ENCODE measurements around the gene SLC17A5. TPM values are rescaled to one million over a fixed set of nuclear protein-coding genes. Genes with fewer than 3 reads are reported as not detected.

The SLC17A5 gene
- total and polyA plus RNA-seq, 2 experiments from 2014 or later: 18.4 to 20.1 TPM

DNA sequence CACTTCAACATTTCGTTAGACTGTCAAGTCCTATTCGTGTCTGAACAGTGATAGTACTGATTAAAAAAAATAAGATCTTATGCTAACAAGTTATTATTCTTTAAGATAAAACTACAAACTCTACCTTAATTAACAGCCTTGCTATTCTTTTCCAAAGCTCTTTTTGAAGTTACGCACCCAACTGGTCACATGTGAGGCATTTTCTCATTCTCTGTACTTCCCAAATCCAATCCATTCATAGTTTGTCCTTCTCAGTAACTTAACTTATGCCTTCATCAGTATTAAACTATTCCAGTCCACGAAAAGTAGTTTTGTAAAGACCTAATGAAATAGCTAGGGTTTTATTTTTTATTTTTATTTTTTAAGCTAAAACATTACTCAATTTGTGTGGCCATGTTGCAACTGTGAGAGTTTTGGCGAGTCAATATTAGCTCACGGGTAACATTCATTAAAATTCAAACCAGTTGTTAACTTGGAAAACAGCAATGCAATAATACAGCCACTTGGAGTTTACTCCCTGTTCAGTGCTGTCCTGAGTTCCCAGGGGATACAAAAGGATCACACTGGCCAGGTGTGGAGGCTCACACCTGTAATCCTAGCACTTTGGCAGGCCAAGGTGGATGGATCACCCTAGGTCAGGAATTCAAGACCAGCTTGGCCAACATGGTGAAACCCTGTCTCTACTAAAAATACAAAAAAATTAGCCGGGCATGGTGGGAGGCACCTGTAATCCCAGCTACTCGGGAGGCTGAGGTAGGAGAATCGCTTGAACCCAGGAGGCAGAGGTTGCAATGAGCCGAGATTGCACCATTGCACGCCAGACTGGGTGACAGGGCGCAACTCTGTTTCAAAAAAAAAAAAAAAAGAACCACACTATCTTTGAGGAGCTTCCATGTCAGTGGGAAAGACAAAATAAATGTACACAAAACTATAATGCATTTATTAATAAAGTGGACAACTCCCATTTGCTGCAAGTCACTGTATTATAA lies 105.0 kb downstream of the SLC17A5 start:
- in situ Hi-C loops (cut with MboI): no loop called here
- no peak for TF ChIP-seq EZH2phosphoT487 (IDR thresholded peaks at IDR 0.05; ENCODE audit: insufficient read depth, low read depth)
- TF ChIP-seq EZH2 (IDR thresholded peaks at IDR 0.05; ENCODE audit: insufficient read depth, poor library complexity, severe bottlenecking): no peak
- no peaks in the 10 kb centered on the region for H3F3A ChIP-seq (ENCODE audit: insufficient read depth)
- no peak overlapping the region for H3K27ac ChIP-seq
- H3K4me3 ChIP-seq: no peak overlapping the region
- no peaks in the 10 kb centered on the region for H3K9me3 ChIP-seq (ENCODE audit: low read depth)
- no peak overlapping the region for H3K4me2 ChIP-seq (ENCODE audit: unreplicated experiment)
- peak; percentile 26 for DNase-seq
- no peaks in the 10 kb centered on the region for H3K36me3 ChIP-seq (ENCODE audit: low read depth)
- no peaks in the 10 kb centered on the region for H3K9me2 ChIP-seq (ENCODE audit: insufficient read depth)
- H3K4me1 ChIP-seq (ENCODE audit: insufficient read depth): no peaks in the 10 kb centered on the region
- H3K27me3 ChIP-seq (replicated peaks; ENCODE audit: insufficient read depth): no peaks in the 10 kb centered on the region
- no peaks in the 10 kb centered on the region for H3K79me2 ChIP-seq (ENCODE audit: insufficient read depth)
- no peaks in the 10 kb centered on the region for H4K20me1 ChIP-seq (ENCODE audit: insufficient read depth)
- 0 out of 2 replicates have a peak overlapping the region, but pooled peaks have one; percentile 10 for H2AFZ ChIP-seq
- H3K9ac ChIP-seq: no peak overlapping the region
- 57 to 63% methylated on average over 11 to 12 of the region's 12 CpGs for WGBS, 2 experiments (ENCODE audit: low coverage in 1 of 2, low lambda C conversion rate in 2 of 2, missing lambda C conversion rate in 2 of 2)

GRCh38 chr6:73547036-73547435 lies 106.8 kb downstream of the SLC17A5 start:
- no peaks in the 10 kb centered on the region for H4K20me1 ChIP-seq (ENCODE audit: insufficient read depth)
- no peak overlapping the region for H3K4me3 ChIP-seq
- no peak overlapping the region for H3K27ac ChIP-seq
- H3K27me3 ChIP-seq (replicated peaks; ENCODE audit: insufficient read depth): no peaks in the 10 kb centered on the region
- H3K4me2 ChIP-seq (ENCODE audit: unreplicated experiment): no peak overlapping the region
- H3K9me3 ChIP-seq (ENCODE audit: low read depth): no peaks in the 10 kb centered on the region
- H3K36me3 ChIP-seq (ENCODE audit: low read depth): no peaks in the 10 kb centered on the region
- in situ Hi-C loops (cut with MboI): no loop called here
- TF ChIP-seq EZH2phosphoT487 (IDR thresholded peaks at IDR 0.05; ENCODE audit: insufficient read depth, low read depth): no peak
- TF ChIP-seq EZH2 (IDR thresholded peaks at IDR 0.05; ENCODE audit: insufficient read depth, poor library complexity, severe bottlenecking): no peak
- DNase-seq: no peak
- H2AFZ ChIP-seq: no peak overlapping the region
- WGBS, 2 experiments (ENCODE audit: low coverage in 1 of 2, low lambda C conversion rate in 2 of 2, missing lambda C conversion rate in 2 of 2): 93 to 94% methylated on average over 1 of the region's 1 CpG
- H3F3A ChIP-seq (ENCODE audit: insufficient read depth): no peaks in the 10 kb centered on the region
- no peaks in the 10 kb centered on the region for H3K9me2 ChIP-seq (ENCODE audit: insufficient read depth)
- no peak overlapping the region for H3K9ac ChIP-seq
- H3K79me2 ChIP-seq (ENCODE audit: insufficient read depth): no peaks in the 10 kb centered on the region
- no peaks in the 10 kb centered on the region for H3K4me1 ChIP-seq (ENCODE audit: insufficient read depth)

Small RNA genes lying within 50 kb of the gene (small RNA-seq; reads per million reads assigned to genes)
- gene RPS27P15 (ENCODE audit: low read depth, low replicate concordance): not detected

Other genes starting within 250 kb of the SLC17A5 start
- 4.8 and 6.3 TPM in 2 replicates for gene CGAS, start 201.7 kb downstream of the SLC17A5 start, total RNA-seq (2014; rRNA removed; shearing (Covaris generic))
- gene CGAS, start 201.7 kb downstream of the SLC17A5 start, polyA plus RNA-seq (2016; fragmentation: Nextera tagmentation; extraction: Ambion mirVana): 3.7 TPM in 2 replicates
- gene MTO1, start 192.3 kb downstream of the SLC17A5 start, total RNA-seq (2014; rRNA removed; shearing (Covaris generic)): 22.9 and 28.9 TPM in 2 replicates
- gene MTO1, start 192.3 kb downstream of the SLC17A5 start, polyA plus RNA-seq (2016; fragmentation: Nextera tagmentation; extraction: Ambion mirVana): 21.8 and 23.0 TPM in 2 replicates
- gene EEF1A1, start 133.0 kb downstream of the SLC17A5 start, total RNA-seq (2014; rRNA removed; shearing (Covaris generic)): 13,436 and 14,561 TPM in 2 replicates
- gene EEF1A1, start 133.0 kb downstream of the SLC17A5 start, polyA plus RNA-seq (2016; fragmentation: Nextera tagmentation; extraction: Ambion mirVana): 3,887 and 3,918 TPM in 2 replicates
- gene CD109, start 42.2 kb upstream of the SLC17A5 start, total RNA-seq (2014; rRNA removed; shearing (Covaris generic)): 68.3 and 68.6 TPM in 2 replicates
- gene CD109, start 42.2 kb upstream of the SLC17A5 start, polyA plus RNA-seq (2016; fragmentation: Nextera tagmentation; extraction: Ambion mirVana): 31.1 and 31.3 TPM in 2 replicates